ENCODE measurements around the gene PRXL2C. TPM values are rescaled to one million over a fixed set of nuclear protein-coding genes. Genes with fewer than 3 reads are reported as not detected.
"Not testable (repeated sequence)": the region's sequence is repeated elsewhere in the genome, so short reads cannot be mapped to it uniquely, and the experiment has no call there.

The PRXL2C gene
- total RNA-seq, result 16.7 TPM

DNA sequence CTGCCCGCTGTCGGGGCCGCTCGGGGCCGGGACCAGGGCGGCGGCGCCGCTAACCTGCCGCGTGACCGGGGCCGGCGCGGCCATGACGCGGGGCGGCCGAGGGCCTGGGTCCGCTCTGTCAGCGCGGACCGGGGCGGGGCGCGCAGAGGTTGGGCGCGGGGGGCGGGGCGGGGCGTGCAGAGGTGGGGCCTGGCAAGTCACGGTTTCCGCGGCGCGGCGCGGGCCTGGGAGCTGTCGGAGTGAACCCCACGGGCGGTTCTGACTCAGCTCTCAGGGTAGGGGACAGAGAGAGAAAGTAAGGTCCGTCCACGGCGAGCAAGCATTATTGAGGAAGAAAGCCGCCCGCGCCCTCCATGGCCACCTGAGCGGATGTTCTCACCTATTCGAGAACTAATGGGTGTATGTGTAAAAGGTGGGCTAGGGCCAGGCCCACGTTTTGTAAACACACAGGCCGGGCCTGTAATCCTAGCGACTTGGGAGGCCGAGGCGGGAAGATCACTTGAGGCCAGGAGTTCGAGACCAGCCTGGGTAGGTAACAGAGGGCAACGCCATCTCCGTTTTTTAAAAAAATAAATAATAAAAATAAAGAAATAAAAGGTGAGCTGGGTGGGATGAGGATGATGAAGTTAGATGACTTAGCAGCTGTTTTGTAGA, at the start of gene PRXL2C:
TSS of gene PRXL2C (minus strand) at position 120 of the 654 bp plus-strand sequence. CDS start at position 84, 36 bp downstream.
- Histone ChIP-seq H3K4me1 (ENCODE audit: control insufficient read depth in 3 of 3, insufficient read depth in 3 of 3, low read length in 3 of 3) (peaks cover 2 to 12% (median 6%) of the 10 kb centered on the region in 3 donors), H3K9ac (ENCODE audit: low read depth in 1 of 3, low read length in 3 of 3) (peak within 1 kb of the TSS; percentile 85 to 93 (median 91)), H3K4me3 (ENCODE audit: low read length in 3 of 3) (peak within 1 kb of the TSS; percentile 80 to 84 (median 82)), H3K9me3 (ENCODE audit: control insufficient read depth in 3 of 3, low read length in 3 of 3) (no peaks in the 10 kb centered on the region), H3K27ac (ENCODE audit: low read depth, low read length) (peak within 1 kb of the TSS; percentile 96), H3K27me3 (ENCODE audit: control insufficient read depth in 3 of 3, insufficient read depth in 3 of 3, low read length in 3 of 3) (no peaks in the 10 kb centered on the region), H3K36me3 (ENCODE audit: control insufficient read depth in 3 of 3, insufficient read depth in 3 of 3, low read length in 3 of 3) (peaks cover 0 to 10% (median 4%) of the 10 kb centered on the region in 3 donors)

- not testable (repeated sequence) for H3K27me3 ChIP-seq (ENCODE audit: control insufficient read depth in 3 of 3, insufficient read depth in 3 of 3, low read length in 3 of 3); H3K36me3 ChIP-seq (ENCODE audit: control insufficient read depth in 3 of 3, insufficient read depth in 3 of 3, low read length in 3 of 3); H3K9ac ChIP-seq (ENCODE audit: low read depth in 1 of 3, low read length in 3 of 3); H3K27ac ChIP-seq (ENCODE audit: low read depth, low read length); H3K4me3 ChIP-seq (ENCODE audit: low read length in 3 of 3); H3K4me1 ChIP-seq (ENCODE audit: control insufficient read depth in 3 of 3, insufficient read depth in 3 of 3, low read length in 3 of 3); H3K9me3 ChIP-seq (ENCODE audit: control insufficient read depth in 3 of 3, low read length in 3 of 3)
Observed at GRCh38 chr9:96700721-96701375, 45.7 kb upstream of the PRXL2C start.

DNA sequence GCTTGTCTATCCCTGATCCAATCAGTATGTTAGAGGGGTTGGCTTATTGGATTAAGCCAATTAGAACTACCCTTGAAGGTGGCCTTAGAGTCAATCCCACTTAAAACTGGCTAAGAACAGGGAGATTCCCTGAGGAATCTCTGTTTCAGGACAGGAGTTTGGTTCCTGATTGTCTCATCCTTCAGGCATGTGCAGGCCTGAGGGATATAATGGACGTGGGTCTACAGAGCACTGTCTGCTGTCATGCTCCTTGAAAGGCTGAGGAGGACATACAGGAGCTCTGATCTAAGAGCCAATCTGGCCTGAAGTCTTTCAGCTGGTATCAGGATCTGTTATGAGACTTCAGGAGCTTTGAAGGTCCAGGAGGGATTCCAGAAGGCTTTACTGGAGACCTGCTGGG, 36.2 kb upstream of the PRXL2C start:
- no peak overlapping the region for H3K9ac ChIP-seq (ENCODE audit: low read depth in 1 of 3, low read length in 3 of 3)
- peaks cover 2 to 9% (median 3%) of the 10 kb centered on the region in 3 donors for H3K4me1 ChIP-seq (ENCODE audit: control insufficient read depth in 3 of 3, insufficient read depth in 3 of 3, low read length in 3 of 3)
- no peak overlapping the region for H3K4me3 ChIP-seq (ENCODE audit: low read length in 3 of 3)
- H3K36me3 ChIP-seq (ENCODE audit: control insufficient read depth in 3 of 3, insufficient read depth in 3 of 3, low read length in 3 of 3), result peaks cover 0 to 4% (median 0%) of the 10 kb centered on the region in 3 donors
- peaks cover 0 to 4% (median 0%) of the 10 kb centered on the region in 3 donors for H3K9me3 ChIP-seq (ENCODE audit: control insufficient read depth in 3 of 3, low read length in 3 of 3)
- H3K27ac ChIP-seq (ENCODE audit: low read depth, low read length), result no peak overlapping the region
- H3K27me3 ChIP-seq (ENCODE audit: control insufficient read depth in 3 of 3, insufficient read depth in 3 of 3, low read length in 3 of 3), result no peaks in the 10 kb centered on the region

DNA sequence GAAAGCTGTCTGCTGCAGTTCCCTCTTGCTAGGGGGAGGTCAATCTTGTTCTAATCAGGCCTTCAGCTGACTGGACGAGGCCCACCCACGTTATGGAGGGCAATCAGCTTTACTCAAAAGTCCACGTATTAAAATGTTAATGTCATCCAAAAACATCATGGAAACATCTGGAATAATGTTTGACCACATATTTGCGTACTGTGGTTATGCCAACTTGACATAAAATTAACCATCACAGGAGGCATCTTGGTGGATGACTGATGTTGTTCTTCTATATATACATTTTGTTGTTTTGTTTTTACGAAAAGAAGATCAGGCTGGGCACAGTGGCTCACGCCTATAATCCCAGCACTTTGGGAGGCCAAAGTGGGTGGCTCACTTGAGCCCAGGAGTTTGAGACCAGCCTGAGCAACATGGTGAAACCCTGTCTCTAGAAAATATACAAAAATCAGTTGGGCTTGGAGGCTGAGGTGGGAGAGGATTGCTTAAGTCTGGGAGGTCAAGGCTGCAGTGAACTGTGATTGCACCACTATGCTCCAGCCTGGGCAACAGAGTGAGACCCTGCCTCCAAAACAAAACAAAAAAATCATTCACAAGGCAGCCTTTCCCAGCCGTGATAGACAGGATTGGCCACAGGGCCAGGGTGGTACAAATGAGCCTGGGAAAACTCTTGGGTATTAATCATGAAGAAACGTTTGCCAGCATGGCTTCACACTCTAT, 33.8 kb upstream of the PRXL2C start:
- H3K36me3 ChIP-seq (ENCODE audit: control insufficient read depth in 3 of 3, insufficient read depth in 3 of 3, low read length in 3 of 3), result no peaks in the 10 kb centered on the region
- no peak overlapping the region for H3K4me3 ChIP-seq (ENCODE audit: low read length in 3 of 3)
- no peak overlapping the region for H3K9ac ChIP-seq (ENCODE audit: low read depth in 1 of 3, low read length in 3 of 3)
- H3K27me3 ChIP-seq (ENCODE audit: control insufficient read depth in 3 of 3, insufficient read depth in 3 of 3, low read length in 3 of 3), result no peaks in the 10 kb centered on the region
- H3K27ac ChIP-seq (ENCODE audit: low read depth, low read length), result no peak overlapping the region
- peaks cover 2 to 9% (median 3%) of the 10 kb centered on the region in 3 donors for H3K4me1 ChIP-seq (ENCODE audit: control insufficient read depth in 3 of 3, insufficient read depth in 3 of 3, low read length in 3 of 3)
- peaks cover 0 to 4% (median 0%) of the 10 kb centered on the region in 3 donors for H3K9me3 ChIP-seq (ENCODE audit: control insufficient read depth in 3 of 3, low read length in 3 of 3)

- Histone ChIP-seq H3K4me3 (ENCODE audit: low read length in 3 of 3) (peak overlapping the region in 2 of 3 donors; percentile 0 to 43), H3K9ac (ENCODE audit: low read depth in 1 of 3, low read length in 3 of 3) (peak overlapping the region in 1 of 3 donors; percentile 2), H3K9me3 (ENCODE audit: control insufficient read depth in 3 of 3, low read length in 3 of 3) (peaks cover 0 to 4% (median 0%) of the 10 kb centered on the region in 3 donors), H3K36me3 (ENCODE audit: control insufficient read depth in 3 of 3, insufficient read depth in 3 of 3, low read length in 3 of 3) (no peaks in the 10 kb centered on the region), H3K4me1 (ENCODE audit: control insufficient read depth in 3 of 3, insufficient read depth in 3 of 3, low read length in 3 of 3) (peaks cover 2 to 9% (median 3%) of the 10 kb centered on the region in 3 donors), H3K27ac (ENCODE audit: low read depth, low read length) (no peak overlapping the region), H3K27me3 (ENCODE audit: control insufficient read depth in 3 of 3, insufficient read depth in 3 of 3, low read length in 3 of 3) (no peaks in the 10 kb centered on the region)
Observed at GRCh38 chr9:96688187-96688586, 33.1 kb upstream of the PRXL2C start.

DNA sequence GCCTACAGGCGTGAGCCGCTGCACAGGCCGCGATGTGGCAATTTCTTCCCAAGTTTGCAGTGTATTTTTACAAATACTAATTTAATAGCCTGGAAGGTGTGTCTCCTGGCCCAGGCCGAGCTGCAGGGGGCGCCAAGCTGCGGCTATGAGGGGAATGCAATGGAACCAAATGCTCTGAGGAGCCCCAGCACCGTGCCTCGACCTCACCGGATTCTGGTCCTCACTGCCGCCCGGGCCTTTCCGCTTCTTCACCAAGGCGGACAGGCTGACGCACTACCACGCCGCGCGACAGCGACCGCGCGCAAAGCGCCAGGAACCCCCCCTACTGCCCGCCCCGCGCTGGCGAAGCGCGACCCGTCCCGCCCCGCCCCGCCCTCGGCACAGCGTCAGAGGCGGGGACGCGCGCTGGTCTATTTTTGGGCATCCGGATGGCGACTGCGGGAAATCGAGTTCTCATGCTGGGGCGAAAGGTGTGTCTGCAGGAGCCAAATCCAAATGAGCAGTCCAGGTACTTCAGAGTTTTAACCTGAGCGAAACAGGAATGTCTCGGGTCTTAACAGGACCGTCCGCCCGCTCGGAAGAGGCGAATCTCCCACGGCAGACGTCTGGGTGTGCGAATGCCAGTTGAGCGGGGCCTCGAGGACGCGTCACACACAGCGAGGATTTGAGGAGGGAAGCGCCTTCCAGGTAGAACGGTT, 31.7 kb upstream of the PRXL2C start:
- H3K9ac ChIP-seq (ENCODE audit: low read depth in 1 of 3, low read length in 3 of 3), result peak overlapping the region; percentile 84 to 88 (median 87)
- H3K27ac ChIP-seq (ENCODE audit: low read depth, low read length), result peak overlapping the region; percentile 67
- H3K4me1 ChIP-seq (ENCODE audit: control insufficient read depth in 3 of 3, insufficient read depth in 3 of 3, low read length in 3 of 3), result peaks cover 2 to 9% (median 3%) of the 10 kb centered on the region in 3 donors
- H3K36me3 ChIP-seq (ENCODE audit: control insufficient read depth in 3 of 3, insufficient read depth in 3 of 3, low read length in 3 of 3), result no peaks in the 10 kb centered on the region
- H3K9me3 ChIP-seq (ENCODE audit: control insufficient read depth in 3 of 3, low read length in 3 of 3), result peaks cover 0 to 2% (median 0%) of the 10 kb centered on the region in 3 donors
- peak overlapping the region; percentile 84 to 92 (median 87) for H3K4me3 ChIP-seq (ENCODE audit: low read length in 3 of 3)
- H3K27me3 ChIP-seq (ENCODE audit: control insufficient read depth in 3 of 3, insufficient read depth in 3 of 3, low read length in 3 of 3), result no peaks in the 10 kb centered on the region

GRCh38 chr9:96680812-96681499, 25.8 kb upstream of the PRXL2C start:
- Histone ChIP-seq H3K4me1 (ENCODE audit: control insufficient read depth in 3 of 3, insufficient read depth in 3 of 3, low read length in 3 of 3) (no peaks in the 10 kb centered on the region), H3K9ac (ENCODE audit: low read depth in 1 of 3, low read length in 3 of 3) (no peak overlapping the region), H3K4me3 (ENCODE audit: low read length in 3 of 3) (no peak overlapping the region), H3K27ac (ENCODE audit: low read depth, low read length) (no peak overlapping the region), H3K36me3 (ENCODE audit: control insufficient read depth in 3 of 3, insufficient read depth in 3 of 3, low read length in 3 of 3) (no peaks in the 10 kb centered on the region), H3K9me3 (ENCODE audit: control insufficient read depth in 3 of 3, low read length in 3 of 3) (no peaks in the 10 kb centered on the region), H3K27me3 (ENCODE audit: control insufficient read depth in 3 of 3, insufficient read depth in 3 of 3, low read length in 3 of 3) (no peaks in the 10 kb centered on the region)

- H3K4me1 ChIP-seq (ENCODE audit: control insufficient read depth in 3 of 3, insufficient read depth in 3 of 3, low read length in 3 of 3), result no peaks in the 10 kb centered on the region
- no peak overlapping the region for H3K4me3 ChIP-seq (ENCODE audit: low read length in 3 of 3)
- H3K9me3 ChIP-seq (ENCODE audit: control insufficient read depth in 3 of 3, low read length in 3 of 3), result no peaks in the 10 kb centered on the region
- no peaks in the 10 kb centered on the region for H3K27me3 ChIP-seq (ENCODE audit: control insufficient read depth in 3 of 3, insufficient read depth in 3 of 3, low read length in 3 of 3)
- no peak overlapping the region for H3K27ac ChIP-seq (ENCODE audit: low read depth, low read length)
- H3K36me3 ChIP-seq (ENCODE audit: control insufficient read depth in 3 of 3, insufficient read depth in 3 of 3, low read length in 3 of 3), result no peaks in the 10 kb centered on the region
- no peak overlapping the region for H3K9ac ChIP-seq (ENCODE audit: low read depth in 1 of 3, low read length in 3 of 3)
Observed at GRCh38 chr9:96674906-96675538, 19.9 kb upstream of the PRXL2C start.

- H3K27ac ChIP-seq (ENCODE audit: low read depth, low read length); H3K36me3 ChIP-seq (ENCODE audit: control insufficient read depth in 3 of 3, insufficient read depth in 3 of 3, low read length in 3 of 3); H3K4me1 ChIP-seq (ENCODE audit: control insufficient read depth in 3 of 3, insufficient read depth in 3 of 3, low read length in 3 of 3); H3K9ac ChIP-seq (ENCODE audit: low read depth in 1 of 3, low read length in 3 of 3); H3K4me3 ChIP-seq (ENCODE audit: low read length in 3 of 3); H3K9me3 ChIP-seq (ENCODE audit: control insufficient read depth in 3 of 3, low read length in 3 of 3); H3K27me3 ChIP-seq (ENCODE audit: control insufficient read depth in 3 of 3, insufficient read depth in 3 of 3, low read length in 3 of 3): not testable (repeated sequence)
Observed at GRCh38 chr9:96673786-96674185, 18.7 kb upstream of the PRXL2C start.
